ENCODE measurements around the gene SNX21. TPM values are rescaled to one million over a fixed set of nuclear protein-coding genes. Genes with fewer than 3 reads are reported as not detected.
A peak's percentile ranks its signal among the peaks of the same experiment; 100 is the strongest.

The SNX21 gene
- total and polyA plus RNA-seq, 4 donors: 14.9 to 117 (median 47.0) TPM

- no peak for ATAC-seq (ENCODE audit: low FRiP score)
- H3K27me3 ChIP-seq (ENCODE audit: control insufficient read depth in 1 of 2, insufficient read depth in 2 of 2, low read length in 1 of 2): no peaks in the 10 kb centered on the region
- no peaks in the 10 kb centered on the region for H3K4me1 ChIP-seq (ENCODE audit: control insufficient read depth in 1 of 2, insufficient read depth in 2 of 2, low read length in 2 of 2)
- H3K4me3 ChIP-seq (ENCODE audit: low read length in 2 of 2): no peak overlapping the region
- intact Hi-C loops (cut with DNase I): loop anchor here in 1 of 2 donors (10.0 kb wide), 1 partner anchor 54 kb away; the partner anchor contains the start of gene SNX21
- H3K36me3 ChIP-seq (ENCODE audit: control insufficient read depth in 1 of 2, insufficient read depth in 2 of 2, low read length in 1 of 2): peaks cover 0 to under 1% of the 10 kb centered on the region in 2 donors
- no peaks in the 10 kb centered on the region for H3K9me3 ChIP-seq (ENCODE audit: control insufficient read depth, low read length)
- WGBS, 2 donors: 88 to 89% methylated on average over 3 of the region's 3 CpGs
- DNase-seq: peak in 1 of 2 donors; percentile 65
- H3K27ac ChIP-seq (ENCODE audit: low read depth in 1 of 2, low read length in 2 of 2): no peak overlapping the region
Observed at GRCh38 chr20:45888681-45889080, 55.1 kb downstream of the SNX21 start.

GRCh38 chr20:45890077-45890984 lies 56.7 kb downstream of the SNX21 start:
- Histone ChIP-seq H3K36me3 (ENCODE audit: control insufficient read depth in 1 of 2, insufficient read depth in 2 of 2, low read length in 1 of 2) (no peaks in the 10 kb centered on the region), H3K4me3 (ENCODE audit: low read length in 2 of 2) (peak overlapping the region; percentile 42 to 55), H3K27ac (ENCODE audit: low read depth in 1 of 2, low read length in 2 of 2) (peak overlapping the region in 1 of 2 donors; percentile 50), H3K4me1 (ENCODE audit: control insufficient read depth in 1 of 2, insufficient read depth in 2 of 2, low read length in 2 of 2) (no peaks in the 10 kb centered on the region), H3K9me3 (ENCODE audit: control insufficient read depth, low read length) (no peaks in the 10 kb centered on the region), H3K27me3 (ENCODE audit: control insufficient read depth in 1 of 2, insufficient read depth in 2 of 2, low read length in 1 of 2) (no peaks in the 10 kb centered on the region)
- ATAC-seq (ENCODE audit: low FRiP score) (peak; percentile 89), DNase-seq (peak; percentile 90 to 95)
- intact Hi-C loops (cut with DNase I): loop anchor here (5.0 kb wide), 2 partner anchors 82 to 93 kb away; partner anchors contain the start of gene ZNF335 (in 1 of the 2)
- 1% methylated on average over 76 to 79 of the region's 79 CpGs for WGBS, 2 donors

GRCh38 chr20:45890985-45891983 lies 57.7 kb downstream of the SNX21 start, which contains the start of the genes CTSA and NEURL2:
Gene CTSA (plus strand): TSS chr20:45891335. CDS start chr20:45891569, 234 bp downstream.
Gene NEURL2 (minus strand): TSS chr20:45891208. CDS start chr20:45890991, 217 bp downstream.
- intact Hi-C loops (cut with DNase I): loop anchor here (1.0 to 5.0 kb wide), 3 partner anchors 43 to 94 kb away; partner anchors contain the start of genes PCIF1 (in 1 of the 2) and ZNF335 (in 1 of the 2)

GRCh38 chr20:45892049-45892825 lies 58.6 kb downstream of the SNX21 start:
- peaks cover 0 to 2% of the 10 kb centered on the region in 2 donors for H3K36me3 ChIP-seq (ENCODE audit: control insufficient read depth in 1 of 2, insufficient read depth in 2 of 2, low read length in 1 of 2)
- WGBS, 2 donors: 78 to 80% methylated on average over 9 of the region's 9 CpGs
- H3K4me1 ChIP-seq (ENCODE audit: control insufficient read depth in 1 of 2, insufficient read depth in 2 of 2, low read length in 2 of 2): no peaks in the 10 kb centered on the region
- DNase-seq (peak; percentile 43 to 52), ATAC-seq (ENCODE audit: low FRiP score) (no peak)
- H3K27ac ChIP-seq (ENCODE audit: low read depth in 1 of 2, low read length in 2 of 2): no peak overlapping the region
- intact Hi-C loops (cut with DNase I): loop anchor here (5.0 kb wide), 2 partner anchors 80 to 95 kb away; partner anchors contain the start of gene ZNF335 (in 1 of the 2)
- no peak overlapping the region for H3K4me3 ChIP-seq (ENCODE audit: low read length in 2 of 2)
- H3K27me3 ChIP-seq (ENCODE audit: control insufficient read depth in 1 of 2, insufficient read depth in 2 of 2, low read length in 1 of 2): no peaks in the 10 kb centered on the region
- no peaks in the 10 kb centered on the region for H3K9me3 ChIP-seq (ENCODE audit: control insufficient read depth, low read length)

More at GRCh38 chr20:45890985-45891983, 57.7 kb downstream of the SNX21 start, which contains the start of the genes CTSA and NEURL2:
- peak within 1 kb of the TSS in 1 of 2 donors; percentile 50 for H3K27ac ChIP-seq (ENCODE audit: low read depth in 1 of 2, low read length in 2 of 2)
- no peaks in the 10 kb centered on the region for H3K36me3 ChIP-seq (ENCODE audit: control insufficient read depth in 1 of 2, insufficient read depth in 2 of 2, low read length in 1 of 2)
- DNase-seq (peak; percentile 94 to 97), ATAC-seq (ENCODE audit: low FRiP score) (peak; percentile 93)
- 1% methylated on average over 60 to 78 of the region's 78 CpGs for WGBS, 2 donors
- H3K4me3 ChIP-seq (ENCODE audit: low read length in 2 of 2): peak within 1 kb of the TSS; percentile 42 to 55
- H3K4me1 ChIP-seq (ENCODE audit: control insufficient read depth in 1 of 2, insufficient read depth in 2 of 2, low read length in 2 of 2): no peaks in the 10 kb centered on the region
- no peaks in the 10 kb centered on the region for H3K9me3 ChIP-seq (ENCODE audit: control insufficient read depth, low read length)
- H3K27me3 ChIP-seq (ENCODE audit: control insufficient read depth in 1 of 2, insufficient read depth in 2 of 2, low read length in 1 of 2): no peaks in the 10 kb centered on the region

Other genes with a start within 250 kb of the SNX21 start
- not detected for gene WFDC10A, start 204.1 kb upstream of the SNX21 start, total RNA-seq
- not detected for gene WFDC10A, start 204.1 kb upstream of the SNX21 start, polyA plus RNA-seq
- not detected for gene WFDC9, start 202.5 kb upstream of the SNX21 start, total RNA-seq
- not detected for gene WFDC9, start 202.5 kb upstream of the SNX21 start, polyA plus RNA-seq
- gene WFDC11, start 163.6 kb upstream of the SNX21 start, total RNA-seq: not detected
- gene WFDC11, start 163.6 kb upstream of the SNX21 start, polyA plus RNA-seq: not detected
- not detected for gene WFDC13, start 131.8 kb upstream of the SNX21 start, total RNA-seq
- not detected for gene WFDC13, start 131.8 kb upstream of the SNX21 start, polyA plus RNA-seq
- not detected for gene WFDC10B, start 128.8 kb upstream of the SNX21 start, total RNA-seq
- gene WFDC10B, start 128.8 kb upstream of the SNX21 start, polyA plus RNA-seq: 1 to 10 TPM in 1 of 2 donors, not detected in 1; 1.7 TPM
- not detected for gene SPINT4, start 111.5 kb upstream of the SNX21 start, total RNA-seq
- gene SPINT4, start 111.5 kb upstream of the SNX21 start, polyA plus RNA-seq: not detected
- gene WFDC3, start 41.9 kb upstream of the SNX21 start, total RNA-seq: 1 to 10 TPM; 1.6 to 3.6 TPM
- gene WFDC3, start 41.9 kb upstream of the SNX21 start, polyA plus RNA-seq: 1 to 10 TPM in 1 of 2 donors, not detected in 1; 1.9 TPM
- 10 to 100 TPM; 25.8 to 27.8 TPM for gene DNTTIP1, start 41.8 kb upstream of the SNX21 start, total RNA-seq
- gene DNTTIP1, start 41.8 kb upstream of the SNX21 start, polyA plus RNA-seq: 10 to 100 TPM; 29.3 to 30.7 TPM
- 1 to 10 TPM; 1.0 to 1.9 TPM for gene UBE2C, start 21.2 kb upstream of the SNX21 start, total RNA-seq
- 1 to 10 TPM in 1 of 2 donors, not detected in 1; 5.0 TPM for gene UBE2C, start 21.2 kb upstream of the SNX21 start, polyA plus RNA-seq
- not detected for gene TNNC2, start 6.5 kb upstream of the SNX21 start, total RNA-seq
- gene TNNC2, start 6.5 kb upstream of the SNX21 start, polyA plus RNA-seq: 10 to 100 TPM in 1 of 2 donors, 1 to 10 TPM in 1; 1.9 to 26.3 TPM
- gene ACOT8, start 23.6 kb downstream of the SNX21 start, total RNA-seq: 10 to 100 TPM; 11.2 to 15.8 TPM
- 10 to 100 TPM; 24.3 to 32.5 TPM for gene ACOT8, start 23.6 kb downstream of the SNX21 start, polyA plus RNA-seq
- gene ZSWIM3, start 23.8 kb downstream of the SNX21 start, total RNA-seq: 1 to 10 TPM; 2.5 to 4.5 TPM
- 1 to 10 TPM; 1.5 to 1.7 TPM for gene ZSWIM3, start 23.8 kb downstream of the SNX21 start, polyA plus RNA-seq
- 1 to 10 TPM; 5.3 to 8.2 TPM for gene ZSWIM1, start 47.4 kb downstream of the SNX21 start, total RNA-seq
- 1 to 10 TPM; 2.9 to 3.4 TPM for gene ZSWIM1, start 47.4 kb downstream of the SNX21 start, polyA plus RNA-seq
- gene SPATA25, start 53.8 kb downstream of the SNX21 start, total RNA-seq: 1 to 10 TPM; 2.9 to 8.6 TPM
- gene SPATA25, start 53.8 kb downstream of the SNX21 start, polyA plus RNA-seq: 1 to 10 TPM in 1 of 2 donors, not detected in 1; 2.3 TPM
- 10 to 100 TPM in 1 of 2 donors, 1 to 10 TPM in 1; 9.9 to 32.9 TPM for gene NEURL2, start 57.4 kb downstream of the SNX21 start, total RNA-seq
- 1 to 10 TPM; 2.0 to 7.0 TPM for gene NEURL2, start 57.4 kb downstream of the SNX21 start, polyA plus RNA-seq
- gene CTSA, start 57.5 kb downstream of the SNX21 start, total RNA-seq: 100 to 1,000 TPM in 1 of 2 donors, 10 to 100 TPM in 1; 83.4 to 140 TPM
- 100 to 1,000 TPM in 1 of 2 donors, 10 to 100 TPM in 1; 37.9 to 175 TPM for gene CTSA, start 57.5 kb downstream of the SNX21 start, polyA plus RNA-seq
- gene PLTP, start 78.4 kb downstream of the SNX21 start, total RNA-seq: 100 to 1,000 TPM; 113 to 445 TPM
- gene PLTP, start 78.4 kb downstream of the SNX21 start, polyA plus RNA-seq: 100 to 1,000 TPM in 1 of 2 donors, 10 to 100 TPM in 1; 80.7 to 103 TPM
- 10 to 100 TPM; 32.5 to 33.3 TPM for gene PCIF1, start 100.9 kb downstream of the SNX21 start, total RNA-seq
- 10 to 100 TPM; 15.5 to 43.4 TPM for gene PCIF1, start 100.9 kb downstream of the SNX21 start, polyA plus RNA-seq
- gene ZNF335, start 138.4 kb downstream of the SNX21 start, total RNA-seq: 10 to 100 TPM; 18.4 to 22.7 TPM
- 10 to 100 TPM in 1 of 2 donors, 1 to 10 TPM in 1; 2.8 to 31.4 TPM for gene ZNF335, start 138.4 kb downstream of the SNX21 start, polyA plus RNA-seq
- 1 to 10 TPM; 5.1 to 6.0 TPM for gene MMP9, start 175.1 kb downstream of the SNX21 start, total RNA-seq
- gene MMP9, start 175.1 kb downstream of the SNX21 start, polyA plus RNA-seq: 1 to 10 TPM in 1 of 2 donors, under 1 TPM in 1; 0.15 to 3.1 TPM
- 1 to 10 TPM in 1 of 2 donors, under 1 TPM in 1; 0.94 to 2.4 TPM for gene SLC12A5, start 195.4 kb downstream of the SNX21 start, total RNA-seq
- gene SLC12A5, start 195.4 kb downstream of the SNX21 start, polyA plus RNA-seq: not detected

Data from aorta (tissue), 5 donors.